Stimulated activated CD8-positive, alpha-beta memory T cell treated with anti-CD3 and anti-CD28 coated beads, Interleukin-2, amount 100 ng/mL, for 48 hours (primary cell): ENCODE results near the gene CCDC15.

ENCODE experiments used
- DNase-seq, 2 donors: peaks; one replicate each; pipeline ENCODE4 v3.0.0-alpha.2; 2020; ENCODE audit warnings: low read depth in 2 of 2

The CCDC15 gene, protein sequence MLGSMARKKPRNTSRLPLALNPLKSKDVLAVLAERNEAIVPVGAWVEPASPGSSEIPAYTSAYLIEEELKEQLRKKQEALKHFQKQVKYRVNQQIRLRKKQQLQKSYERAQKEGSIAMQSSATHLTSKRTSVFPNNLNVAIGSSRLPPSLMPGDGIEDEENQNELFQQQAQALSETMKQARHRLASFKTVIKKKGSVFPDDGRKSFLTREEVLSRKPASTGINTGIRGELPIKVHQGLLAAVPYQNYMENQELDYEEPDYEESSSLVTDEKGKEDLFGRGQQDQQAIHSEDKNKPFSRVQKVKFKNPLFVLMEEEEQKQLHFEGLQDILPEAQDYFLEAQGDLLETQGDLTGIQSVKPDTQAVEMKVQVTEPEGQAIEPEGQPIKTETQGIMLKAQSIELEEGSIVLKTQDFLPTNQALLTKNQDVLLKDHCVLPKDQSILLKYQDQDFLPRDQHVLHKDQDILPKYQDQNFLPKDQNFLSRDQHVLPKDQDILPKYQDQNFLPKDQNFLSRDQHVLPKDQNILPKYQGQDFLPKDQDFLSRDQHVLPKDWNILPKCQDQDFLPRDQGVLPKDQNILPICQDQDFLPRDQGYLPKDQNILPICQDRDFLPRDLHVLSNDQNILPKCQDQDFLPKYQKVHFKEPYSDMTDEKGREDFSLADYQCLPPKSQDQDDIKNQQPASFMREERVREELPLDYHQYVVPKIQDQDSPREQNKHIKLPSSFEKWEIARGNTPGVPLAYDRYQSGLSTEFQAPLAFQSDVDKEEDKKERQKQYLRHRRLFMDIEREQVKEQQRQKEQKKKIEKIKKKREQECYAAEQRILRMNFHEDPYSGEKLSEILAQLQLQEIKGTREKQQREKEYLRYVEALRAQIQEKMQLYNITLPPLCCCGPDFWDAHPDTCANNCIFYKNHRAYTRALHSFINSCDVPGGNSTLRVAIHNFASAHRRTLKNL

DNA sequence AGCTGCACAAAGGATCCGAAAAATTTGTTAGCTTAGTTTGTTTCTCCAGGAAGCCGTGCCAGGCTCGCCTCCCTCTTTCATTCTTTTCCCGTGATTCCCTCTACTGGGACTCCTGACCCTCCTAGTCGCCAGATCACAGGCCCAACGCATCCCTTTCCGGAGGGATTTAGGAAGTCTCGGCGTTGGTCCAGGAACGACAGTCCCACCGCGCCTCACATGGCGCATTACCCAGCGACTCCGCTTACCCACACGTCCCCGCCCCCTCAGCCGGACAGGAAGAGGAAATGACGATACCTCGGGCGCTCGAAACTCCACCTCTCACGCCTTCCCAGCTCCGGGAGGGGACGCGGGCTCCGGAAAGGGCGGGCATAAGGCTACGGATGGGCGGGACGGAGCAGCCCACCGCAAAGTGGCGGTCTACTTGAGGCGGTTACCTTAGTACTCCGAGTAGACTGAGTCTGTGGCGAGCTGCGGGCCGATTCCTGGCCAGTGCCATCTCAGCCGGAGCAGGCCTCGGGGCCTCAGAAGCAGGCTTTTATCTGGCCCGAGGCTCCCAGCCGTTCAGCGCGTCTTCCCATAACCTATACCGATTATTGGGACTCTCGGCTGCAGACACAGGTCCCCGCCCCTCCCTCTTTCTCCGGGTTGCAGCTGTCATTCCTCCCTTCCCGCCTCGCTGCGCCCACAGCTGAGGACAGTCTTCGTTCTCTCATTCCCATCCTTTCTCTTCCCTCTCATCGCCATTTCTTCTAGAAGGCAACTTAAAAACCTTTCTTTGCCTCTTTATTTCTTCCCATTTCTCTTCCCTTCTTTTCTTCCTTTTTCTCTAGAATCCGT, at the start of gene CCDC15:
TSS of gene CCDC15 (plus strand) at position 450 of the 837 bp plus-strand sequence. CDS start 531 bp downstream, outside the sequence.
- DNase-seq: peak; percentile 93 to 95

DNA sequence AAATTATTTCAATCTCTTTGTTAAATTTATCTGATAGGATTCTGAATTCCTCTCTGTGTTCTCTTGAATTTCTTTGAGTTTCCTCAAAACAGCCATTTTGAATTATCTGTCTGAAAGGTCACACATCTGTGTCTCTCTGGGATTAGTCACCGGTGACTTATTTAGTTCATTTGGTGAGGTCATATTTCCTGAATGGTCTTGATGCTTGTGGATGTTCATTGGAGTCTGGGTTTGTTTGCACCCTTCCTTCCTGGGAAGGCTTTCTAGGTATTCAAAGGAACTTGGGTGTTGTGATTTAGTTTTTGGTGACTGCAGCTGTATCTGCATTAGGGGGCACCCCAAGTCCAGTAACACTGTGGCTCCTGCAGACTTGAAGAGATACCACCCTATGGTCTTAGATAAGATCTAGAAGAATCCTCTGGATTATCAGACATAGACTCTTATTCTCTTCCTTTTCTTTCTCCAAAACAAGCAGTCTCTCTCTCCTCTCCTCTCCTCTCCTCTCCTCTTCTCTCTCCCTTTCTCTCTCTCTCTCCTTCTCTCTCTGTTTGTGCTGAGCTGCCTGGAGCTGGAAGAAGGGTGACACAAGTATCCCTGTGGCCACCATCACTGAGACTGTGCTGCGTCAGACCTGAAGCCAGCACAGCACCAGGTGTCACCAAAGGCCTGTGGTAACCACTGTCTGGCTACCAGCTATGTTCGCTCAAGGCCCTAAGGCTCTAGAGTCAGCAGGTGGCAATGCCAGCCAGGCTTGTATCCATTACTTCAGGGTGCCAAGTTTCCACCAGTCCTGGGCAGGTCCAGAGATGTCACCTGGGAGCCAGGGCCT, 38.2 kb upstream of the CCDC15 start:
- no peak for DNase-seq

DNA sequence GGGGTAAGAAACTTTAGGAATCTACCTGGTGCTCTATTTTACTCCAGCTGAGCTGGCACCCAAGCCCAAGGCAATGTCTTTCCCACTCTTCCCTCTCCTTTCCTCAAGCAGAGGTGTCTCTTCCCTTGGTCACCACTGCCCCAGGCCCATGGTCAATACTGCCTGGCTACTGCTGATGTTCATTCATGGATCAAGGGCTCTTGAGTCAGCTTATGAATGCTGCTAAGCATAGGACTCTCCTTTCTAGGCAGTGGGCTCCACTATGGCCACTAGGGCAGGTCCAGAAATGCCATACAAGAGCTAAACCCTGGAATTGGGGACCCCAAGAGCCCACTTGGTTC, 37.7 kb upstream of the CCDC15 start:
- no peak for DNase-seq

DNA sequence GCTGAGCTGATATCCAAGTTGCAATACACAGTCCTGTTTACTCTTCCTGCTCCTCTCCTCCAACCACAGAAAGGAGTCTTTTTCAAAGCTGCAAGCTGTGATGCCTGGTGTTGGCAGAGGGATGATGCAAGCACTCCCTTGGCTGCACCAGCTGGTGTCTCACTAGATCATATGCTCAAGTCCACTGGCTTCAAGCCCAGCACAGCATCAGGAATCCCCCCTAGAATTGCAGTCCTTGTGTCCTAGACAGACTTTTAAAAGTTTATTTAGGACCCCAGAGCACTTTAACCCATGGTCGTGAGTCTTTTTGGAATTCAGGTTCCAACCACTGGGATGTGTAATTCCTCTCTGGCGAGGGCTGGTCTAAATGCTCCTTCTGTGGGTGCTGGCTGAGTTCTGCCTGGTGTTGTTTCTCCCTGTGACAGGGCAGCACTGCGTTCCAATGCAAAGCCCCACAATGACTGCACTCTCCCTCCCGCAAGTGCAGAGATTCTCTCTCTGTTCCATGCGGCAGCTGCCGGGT, 36.8 kb upstream of the CCDC15 start:
- DNase-seq: no peak

- no peak for DNase-seq
Observed at GRCh38 chr11:124918950-124919349, 35.1 kb upstream of the CCDC15 start, which contains the start of gene HEPN1. Gene HEPN1, plus strand, starts transcription at chr11:124919250.

GRCh38 chr11:124919898-124920297, 34.1 kb upstream of the CCDC15 start:
- DNase-seq: no peak

DNA sequence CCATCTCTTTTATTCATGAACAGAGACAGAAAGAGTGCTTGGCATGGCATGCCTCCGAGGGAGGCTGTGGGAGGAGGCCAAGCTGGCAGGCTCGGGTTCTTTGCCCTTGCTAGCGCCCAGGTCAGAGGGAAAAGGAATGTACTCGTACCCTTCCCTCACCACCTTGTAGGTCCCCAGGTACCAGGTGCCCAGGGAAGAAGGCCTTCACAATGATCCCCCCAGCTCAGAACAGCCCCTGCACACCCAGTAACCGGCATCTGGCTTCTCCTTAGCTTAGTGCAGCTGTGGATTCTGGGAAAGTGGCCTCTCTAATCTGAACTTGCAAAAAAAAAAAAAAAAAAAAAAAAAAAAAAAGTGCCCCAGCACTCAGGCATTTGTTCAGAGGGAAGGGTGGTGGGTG, 33.6 kb upstream of the CCDC15 start:
- no peak for DNase-seq

DNA sequence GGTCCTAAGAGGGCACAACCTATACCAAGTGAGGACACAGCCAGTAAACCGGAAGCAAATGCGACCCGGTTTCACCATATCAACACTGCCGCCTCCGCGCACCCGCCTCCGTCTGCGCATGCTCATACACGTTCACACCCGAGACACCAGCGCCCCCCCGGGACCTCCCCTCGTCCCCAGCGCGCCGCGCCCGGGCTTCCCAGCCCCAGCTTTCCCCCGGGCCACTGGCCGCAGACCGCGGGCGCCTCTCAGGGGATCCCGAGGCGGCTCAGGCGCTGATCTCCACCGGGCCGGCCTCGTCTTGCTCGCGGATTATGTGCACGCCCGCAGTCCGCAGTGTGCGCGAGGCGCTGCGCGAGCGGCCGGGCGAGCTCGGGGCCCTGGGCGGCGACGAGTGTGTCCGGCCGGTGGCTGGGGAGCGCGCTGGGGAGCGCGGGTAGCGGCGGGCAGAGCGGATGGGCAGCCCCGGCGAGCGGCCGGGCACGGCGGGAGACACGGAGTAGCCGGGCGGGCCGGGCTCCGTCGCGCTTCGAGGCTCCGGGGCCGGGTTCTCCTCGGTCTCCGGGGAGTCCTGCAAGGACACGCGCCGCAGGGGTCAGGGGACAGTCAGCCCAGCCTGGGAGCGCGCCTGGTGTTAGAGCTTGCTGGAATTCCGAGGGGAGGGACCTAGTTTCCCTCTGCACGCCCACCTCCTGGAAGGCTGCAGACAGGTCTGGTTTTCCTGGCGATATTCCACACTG, 33.0 kb upstream of the CCDC15 start:
- peak; percentile 68 to 74 for DNase-seq

DNA sequence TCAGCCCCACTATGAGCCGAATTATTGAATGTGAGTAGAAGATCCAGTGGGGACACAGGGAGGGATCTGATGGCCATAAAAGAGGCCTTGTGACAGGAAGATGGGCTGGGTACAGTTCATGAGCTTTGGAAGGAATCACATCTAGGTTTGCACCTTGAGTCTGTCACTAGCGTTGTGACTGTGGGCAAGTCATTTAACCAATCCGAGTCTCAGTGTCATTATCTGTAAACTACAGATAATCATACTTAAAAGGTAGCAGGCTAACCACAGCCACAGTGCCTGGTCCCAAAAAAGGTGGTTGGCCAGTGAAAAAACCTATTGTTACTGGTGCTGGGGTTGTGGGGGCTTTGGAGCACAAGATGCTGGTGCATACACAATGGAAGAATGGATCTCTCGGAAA, 31.2 kb upstream of the CCDC15 start:
- no peak for DNase-seq

- DNase-seq: no peak
Observed at GRCh38 chr11:124923296-124923695, 30.7 kb upstream of the CCDC15 start.

- no peak for DNase-seq
Observed at GRCh38 chr11:124928942-124929665, 24.9 kb upstream of the CCDC15 start.

DNA sequence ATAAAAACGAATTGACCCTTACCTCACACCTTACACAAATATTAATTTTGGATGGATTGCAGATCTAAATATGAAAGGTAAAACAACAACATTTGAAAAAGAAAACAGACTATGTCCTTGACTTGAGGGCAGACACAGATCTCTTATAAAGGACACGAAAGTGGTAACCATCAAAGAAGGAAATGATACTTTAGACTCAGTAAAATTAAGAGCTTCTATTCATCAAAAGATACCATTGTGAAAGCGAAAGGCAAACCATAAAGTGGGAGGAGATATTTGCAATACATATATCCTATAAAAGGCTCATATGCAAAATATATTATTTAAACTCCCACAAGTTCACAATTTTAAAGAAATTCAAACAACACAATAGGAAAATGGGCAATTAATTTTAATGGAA, 23.2 kb upstream of the CCDC15 start:
- DNase-seq: no peak

- DNase-seq: no peak
Observed at GRCh38 chr11:124934862-124935547, 19.0 kb upstream of the CCDC15 start.

- DNase-seq: no peak
Observed at GRCh38 chr11:124935548-124936514, 18.2 kb upstream of the CCDC15 start, which contains the start of gene HEPACAM. Gene HEPACAM, minus strand, starts transcription at chr11:124936047. Its CDS starts 41 bp downstream, at chr11:124936006.

GRCh38 chr11:124937336-124937935, 16.6 kb upstream of the CCDC15 start:
- DNase-seq: no peak

GRCh38 chr11:124938206-124938765, 15.7 kb upstream of the CCDC15 start:
- no peak for DNase-seq

GRCh38 chr11:124938970-124939369, 15.0 kb upstream of the CCDC15 start:
- DNase-seq: no peak
